DND-41 (cell line): ENCODE data around the gene MALT1.

Source experiments
- ATAC-seq: fragments of 200-7000 bp; cut with Tn5 transposase; 3 replicates; pipeline ENCODE4 v1.9.1; 2021; ENCODE audit warnings: low read depth; ENCODE audit not compliant: insufficient read depth
- DNase-seq: peaks from one replicate; pipeline ENCODE4 v3.0.0-alpha.2; 2020
- H2AFZ ChIP-seq: 2 replicates; pipeline ENCODE4 v1.6.0; 2012; ENCODE audit warnings: low read depth, low read length
- H3K27ac ChIP-seq: 2 replicates; pipeline ENCODE4 v1.5.1; 2012; ENCODE audit warnings: low read length, inconsistent platforms
- H3K27me3 ChIP-seq: fragments of 200-600 bp; sonication (generic); 2 replicates; pipeline ENCODE4 v1.6.0; 2012; ENCODE audit warnings: low read length, mild to moderate bottlenecking, inconsistent platforms; ENCODE audit not compliant: insufficient read depth, poor library complexity
- H3K36me3 ChIP-seq: 2 replicates; pipeline ENCODE4 v1.5.1; 2012; ENCODE audit warnings: low read length, inconsistent platforms; ENCODE audit not compliant: insufficient read depth
- H3K4me1 ChIP-seq: 2 replicates; pipeline ENCODE4 v1.5.1; 2012; ENCODE audit warnings: mild to moderate bottlenecking, low read length; ENCODE audit not compliant: insufficient read depth
- H3K4me2 ChIP-seq: 2 replicates; pipeline ENCODE4 v1.6.0; 2012; ENCODE audit warnings: mild to moderate bottlenecking, moderate library complexity, low read length, inconsistent platforms; ENCODE audit not compliant: insufficient read depth
- H3K4me3 ChIP-seq, 2 experiments: fragments of 200-600 bp in 1 of 2; shearing (Covaris generic) in 1 of 2; 2 replicates each; pipeline ENCODE4 v1.5.1; 2012 to 2016; ENCODE audit warnings: inconsistent platforms in 2 of 2, low read length in 2 of 2, mild to moderate bottlenecking in 2 of 2, low read depth in 1 of 2, moderate library complexity in 1 of 2
- H3K79me2 ChIP-seq: 2 replicates; pipeline ENCODE4 v1.6.0; 2012; ENCODE audit warnings: low read length, inconsistent platforms; ENCODE audit not compliant: insufficient read depth
- H3K9ac ChIP-seq: 2 replicates; pipeline ENCODE4 v1.6.0; 2012; ENCODE audit warnings: low read depth, mild to moderate bottlenecking, inconsistent platforms, low read length, moderate library complexity
- H3K9me3 ChIP-seq: 2 replicates; pipeline ENCODE4 v1.5.1; 2012; ENCODE audit warnings: low read length, moderate library complexity, mild to moderate bottlenecking, inconsistent platforms; ENCODE audit not compliant: insufficient read depth, severe bottlenecking
- H4K20me1 ChIP-seq: 2 replicates; pipeline ENCODE4 v1.6.0; 2012; ENCODE audit warnings: low read length; ENCODE audit not compliant: insufficient read depth
- EZH2 ChIP-seq: IDR thresholded peaks from 3 replicates; pipeline ENCODE4 v1.6.1; 2012; ENCODE audit warnings: borderline replicate concordance, low read depth, mild to moderate bottlenecking, moderate library complexity, low read length, inconsistent platforms; ENCODE audit not compliant: severe bottlenecking
- TF ChIP-seq, protein P1 (sequence below): IDR thresholded peaks from 2 replicates; pipeline ENCODE4 v1.5.1; 2012; ENCODE audit warnings: borderline replicate concordance, low read length, moderate library complexity, mild to moderate bottlenecking; ENCODE audit not compliant: poor library complexity, severe bottlenecking; ENCODE audit errors: extremely low read depth

The MALT1 gene

DNA sequence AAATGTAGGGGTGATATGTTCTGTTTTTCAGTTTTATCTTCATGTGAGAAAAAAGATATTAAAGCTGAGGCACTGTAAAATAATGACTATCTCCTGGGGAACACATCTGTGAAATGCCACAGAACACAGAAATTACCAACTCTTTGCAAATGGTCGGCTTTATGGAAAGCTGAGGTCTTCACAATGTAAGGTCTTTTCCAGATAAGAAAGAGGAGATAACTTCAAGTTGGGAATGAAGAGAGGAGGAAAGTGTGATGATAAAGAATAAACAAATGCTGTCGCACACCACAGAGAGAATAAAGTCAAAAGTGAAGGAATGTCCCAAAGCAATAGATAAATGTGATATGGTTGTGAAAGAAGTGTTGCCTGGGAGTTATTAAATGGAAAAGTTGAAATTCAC, 41.2 kb upstream of the MALT1 start:
- H3K4me2 ChIP-seq, result no peak overlapping the region
- no peaks in the 10 kb centered on the region for H3K4me1 ChIP-seq
- no peak overlapping the region for H3K4me3 ChIP-seq
- no peaks in the 10 kb centered on the region for H3K36me3 ChIP-seq
- no peaks in the 10 kb centered on the region for H4K20me1 ChIP-seq
- H3K9me3 ChIP-seq, result no peaks in the 10 kb centered on the region
- peaks cover 11% of the 10 kb centered on the region for H3K27me3 ChIP-seq
- H3K27ac ChIP-seq, result no peak overlapping the region
- H2AFZ ChIP-seq, result no peak overlapping the region
- no peak for DNase-seq
- no peak for TF ChIP-seq EZH2
- TF ChIP-seq, protein P1, sequence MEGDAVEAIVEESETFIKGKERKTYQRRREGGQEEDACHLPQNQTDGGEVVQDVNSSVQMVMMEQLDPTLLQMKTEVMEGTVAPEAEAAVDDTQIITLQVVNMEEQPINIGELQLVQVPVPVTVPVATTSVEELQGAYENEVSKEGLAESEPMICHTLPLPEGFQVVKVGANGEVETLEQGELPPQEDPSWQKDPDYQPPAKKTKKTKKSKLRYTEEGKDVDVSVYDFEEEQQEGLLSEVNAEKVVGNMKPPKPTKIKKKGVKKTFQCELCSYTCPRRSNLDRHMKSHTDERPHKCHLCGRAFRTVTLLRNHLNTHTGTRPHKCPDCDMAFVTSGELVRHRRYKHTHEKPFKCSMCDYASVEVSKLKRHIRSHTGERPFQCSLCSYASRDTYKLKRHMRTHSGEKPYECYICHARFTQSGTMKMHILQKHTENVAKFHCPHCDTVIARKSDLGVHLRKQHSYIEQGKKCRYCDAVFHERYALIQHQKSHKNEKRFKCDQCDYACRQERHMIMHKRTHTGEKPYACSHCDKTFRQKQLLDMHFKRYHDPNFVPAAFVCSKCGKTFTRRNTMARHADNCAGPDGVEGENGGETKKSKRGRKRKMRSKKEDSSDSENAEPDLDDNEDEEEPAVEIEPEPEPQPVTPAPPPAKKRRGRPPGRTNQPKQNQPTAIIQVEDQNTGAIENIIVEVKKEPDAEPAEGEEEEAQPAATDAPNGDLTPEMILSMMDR, result no peak
- ATAC-seq, result no peak
- H3K79me2 ChIP-seq, result no peaks in the 10 kb centered on the region
- no peak overlapping the region for H3K9ac ChIP-seq

DNA sequence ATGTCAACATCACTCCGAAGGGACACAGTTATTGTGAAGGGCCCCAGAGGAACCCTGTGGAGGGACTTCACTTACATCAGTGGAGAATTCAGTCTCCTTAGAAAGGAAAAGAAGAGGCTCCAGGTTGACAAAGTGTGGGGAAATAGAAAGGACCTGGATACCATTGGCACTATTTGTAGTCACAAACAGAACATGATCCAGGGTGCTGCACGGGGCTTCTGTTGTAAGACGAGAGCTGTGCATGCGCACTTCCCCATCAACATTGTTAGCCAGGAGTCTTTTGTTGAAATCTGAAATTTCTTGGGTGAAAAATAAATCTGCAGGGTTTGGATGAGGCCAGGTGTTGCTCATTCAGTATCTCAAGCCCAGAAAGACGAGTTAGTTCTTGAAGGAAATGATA, 40.0 kb upstream of the MALT1 start:
- Histone ChIP-seq H3K9ac (no peak overlapping the region), H3K36me3 (no peaks in the 10 kb centered on the region), H3K4me2 (no peak overlapping the region), H4K20me1 (no peaks in the 10 kb centered on the region), H2AFZ (no peak overlapping the region), H3K4me3 (no peak overlapping the region), H3K9me3 (no peaks in the 10 kb centered on the region), H3K27ac (no peak overlapping the region), H3K4me1 (no peaks in the 10 kb centered on the region), H3K27me3 (peaks cover 11% of the 10 kb centered on the region), H3K79me2 (no peaks in the 10 kb centered on the region)
- no peak for TF ChIP-seq EZH2
- TF ChIP-seq, protein P1, result no peak
- DNase-seq (no peak), ATAC-seq (no peak)

DNA sequence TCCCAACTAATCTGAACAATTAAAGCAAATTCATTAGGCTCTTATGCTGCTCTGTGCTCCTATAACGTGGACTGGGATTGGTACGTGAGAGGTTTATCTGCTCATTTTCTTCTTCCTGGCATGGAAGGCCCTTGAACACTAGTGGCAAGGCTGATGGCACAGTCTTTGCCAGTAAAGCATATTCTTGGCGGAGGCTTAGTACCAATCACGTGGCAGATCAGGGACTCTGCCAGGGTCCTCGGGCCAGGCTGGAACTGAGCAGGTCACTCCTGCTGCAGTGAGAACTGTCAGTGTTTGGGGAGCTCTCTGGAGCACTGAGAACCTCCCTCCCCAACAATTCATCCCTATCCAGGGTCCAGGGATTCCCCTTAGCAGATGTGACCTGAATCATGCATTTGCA, 38.7 kb upstream of the MALT1 start:
- Histone ChIP-seq H3K9ac (no peak overlapping the region), H3K4me1 (no peaks in the 10 kb centered on the region), H2AFZ (no peak overlapping the region), H3K9me3 (no peaks in the 10 kb centered on the region), H4K20me1 (no peaks in the 10 kb centered on the region), H3K27ac (no peak overlapping the region), H3K27me3 (peaks cover 11% of the 10 kb centered on the region), H3K36me3 (no peaks in the 10 kb centered on the region), H3K4me2 (no peak overlapping the region), H3K4me3 (no peak overlapping the region), H3K79me2 (no peaks in the 10 kb centered on the region)
- TF ChIP-seq, protein P1, result no peak
- TF ChIP-seq EZH2, result no peak
- DNase-seq, result no peak
- ATAC-seq, result no peak

DNA sequence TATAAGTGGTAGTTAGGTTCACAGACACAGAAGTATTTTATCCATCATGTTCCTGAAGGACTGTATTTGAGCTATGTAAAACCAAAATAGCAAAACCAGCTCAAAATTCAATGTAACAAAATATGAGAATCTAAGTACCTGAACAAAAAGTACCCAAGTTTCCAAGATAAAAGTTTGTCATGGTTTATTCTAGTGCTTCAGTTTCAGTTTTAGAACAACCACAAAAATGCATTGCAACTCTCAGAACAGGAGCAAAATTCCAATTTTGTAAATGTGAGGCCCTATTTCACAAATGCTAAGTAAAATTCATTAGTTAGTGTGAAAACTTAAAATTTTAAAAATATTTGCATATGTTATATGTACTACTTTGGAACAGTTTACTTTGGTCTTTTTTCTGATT, 37.4 kb upstream of the MALT1 start:
- Histone ChIP-seq H4K20me1 (no peaks in the 10 kb centered on the region), H3K79me2 (no peaks in the 10 kb centered on the region), H2AFZ (no peak overlapping the region), H3K9me3 (no peaks in the 10 kb centered on the region), H3K4me1 (no peaks in the 10 kb centered on the region), H3K4me2 (no peak overlapping the region), H3K27me3 (peaks cover 11% of the 10 kb centered on the region), H3K36me3 (no peaks in the 10 kb centered on the region), H3K9ac (no peak overlapping the region), H3K27ac (no peak overlapping the region), H3K4me3 (no peak overlapping the region)
- TF ChIP-seq, protein P1, result no peak
- TF ChIP-seq EZH2, result no peak
- ATAC-seq (no peak), DNase-seq (no peak)
